Ureter (tissue), 1 donor: ENCODE measurements around the gene DNAAF5. TPM values are rescaled to one million over a fixed set of nuclear protein-coding genes. Genes with fewer than 3 reads are reported as not detected.

ENCODE experiments used
- DNase-seq: peaks from one replicate; pipeline ENCODE4 v3.0.0-alpha.2; 2020; ENCODE audit warnings: low spot score
- total RNA-seq: library from RNA; stranded (reverse); gene quantifications from one replicate; pipeline ENCODE4 v1.2.4, GENCODE V29; 2023
- donor health status: DM: yes; HTN: yes; CAD: no.

The DNAAF5 gene
- total RNA-seq, 1 donor from 2014 or later, result 35.1 TPM

DNA sequence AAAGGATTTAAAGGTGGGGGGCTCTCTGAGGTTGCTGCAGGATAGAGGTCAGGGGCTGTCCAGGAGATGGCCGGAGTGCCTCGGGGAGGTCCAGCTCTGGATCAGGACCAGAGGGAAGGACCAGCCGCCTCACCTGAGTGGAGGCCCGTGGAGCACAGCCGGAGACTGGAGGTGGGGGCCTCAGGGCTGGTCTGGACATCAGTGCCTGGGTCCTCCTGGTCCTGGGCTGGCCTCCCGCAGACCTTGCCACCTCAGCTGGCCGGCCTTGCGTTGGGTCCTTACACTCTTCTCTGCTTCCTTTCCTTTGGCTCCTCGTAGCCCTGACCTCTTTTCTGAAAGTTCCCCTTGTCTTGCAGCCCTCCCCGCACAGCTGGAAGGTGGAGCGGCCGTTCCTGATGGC lies 107.8 kb downstream of the DNAAF5 start:
- no peak for DNase-seq

DNA sequence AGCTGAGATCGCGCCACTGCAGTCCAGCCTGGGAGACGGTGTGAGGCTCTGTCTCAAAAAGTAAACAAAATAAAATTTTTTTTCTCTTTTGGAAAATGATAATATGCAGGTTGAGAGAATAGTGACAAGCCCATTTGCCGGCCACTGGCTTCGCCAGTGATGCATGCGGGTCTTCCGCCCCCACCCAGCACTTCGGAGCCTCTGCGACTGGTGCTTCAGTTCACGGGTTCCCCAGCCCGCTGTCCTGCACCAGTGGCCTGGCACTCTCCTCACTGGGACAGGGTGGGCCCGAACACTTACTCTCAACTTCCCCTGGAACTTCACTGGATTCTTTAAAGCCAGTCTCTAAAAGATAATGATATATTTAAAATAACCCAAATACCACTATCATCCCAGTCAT lies 108.5 kb downstream of the DNAAF5 start:
- no peak for DNase-seq

DNA sequence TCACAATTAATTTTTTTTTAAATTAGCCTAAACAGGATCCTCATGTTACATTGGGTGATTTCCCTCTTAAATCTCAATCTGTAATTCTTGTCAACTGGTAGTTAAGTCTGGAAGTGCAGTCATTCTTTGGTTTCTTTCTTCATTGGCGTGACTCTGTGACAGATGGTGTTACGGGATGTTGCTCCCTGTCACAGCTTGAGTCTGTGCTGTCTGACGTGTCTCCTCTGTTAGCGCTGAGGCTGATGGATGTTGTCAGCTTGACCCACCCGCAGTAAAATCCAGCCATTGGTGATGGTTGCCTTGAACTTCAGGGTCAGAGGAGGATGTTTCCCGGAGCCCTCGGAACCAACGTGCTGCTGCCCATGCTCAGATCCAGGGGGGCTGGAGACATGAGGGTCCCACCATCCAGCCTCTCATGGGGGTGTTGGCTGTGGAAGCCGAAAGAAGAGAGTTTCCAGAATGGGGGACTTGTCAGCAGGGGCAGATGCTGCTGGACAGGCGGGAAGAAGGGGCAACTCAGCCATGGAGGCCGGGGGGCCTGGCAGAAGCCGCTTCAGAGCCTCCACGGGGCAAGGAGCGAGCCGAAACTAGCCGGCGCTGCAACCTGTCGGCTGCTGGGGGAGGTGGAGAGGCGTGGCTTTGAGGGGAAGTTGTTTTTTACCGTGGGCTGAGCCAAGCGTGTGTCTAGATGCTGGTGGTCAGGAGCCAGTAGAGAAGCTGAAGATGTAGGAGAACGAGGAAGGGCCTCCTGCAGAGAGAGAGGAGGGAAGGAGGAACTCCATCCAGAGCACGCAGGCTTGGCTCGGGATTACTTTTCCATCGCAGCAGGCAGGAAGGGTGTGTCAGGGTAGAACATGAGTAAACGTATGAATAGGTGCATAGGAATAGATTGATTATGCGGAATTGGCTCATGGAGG lies 109.2 kb downstream of the DNAAF5 start:
- no peak for DNase-seq

Other genes with a start within 250 kb of the DNAAF5 start
- gene PDGFA, start 206.9 kb upstream of the DNAAF5 start, total RNA-seq, result 31.5 TPM
- gene PRKAR1B, start 582 bp downstream of the DNAAF5 start, total RNA-seq, result 20.5 TPM
- gene SUN1, start 105.8 kb downstream of the DNAAF5 start, total RNA-seq, result 137 TPM
- 43.4 TPM for gene GET4, start 149.9 kb downstream of the DNAAF5 start, total RNA-seq
- gene ADAP1, start 228.0 kb downstream of the DNAAF5 start, total RNA-seq, result 20.6 TPM
- 14.6 TPM for gene COX19, start 248.8 kb downstream of the DNAAF5 start, total RNA-seq